Measurements from ENCODE around the gene PDIA2. TPM values are rescaled to one million over a fixed set of nuclear protein-coding genes. Genes with fewer than 3 reads are reported as not detected.

PDIA2 gene
- total RNA-seq, 1 experiment from 2014 or later = 1.1 TPM

GRCh38 chr16:290015-290680 lies 7.2 kb downstream of the PDIA2 start:
- H3K4me3 ChIP-seq (ENCODE audit: low read depth in 2 of 2, low read length in 2 of 2) = no peak overlapping the region
- intact Hi-C loops (cut with micrococcal nuclease; ENCODE audit: unreplicated experiment) = no loop called here
- no peak for DNase-seq (ENCODE audit: low read depth, low spot score)

More at GRCh38 chr16:290015-290680, 7.2 kb downstream of the PDIA2 start:
- H3K4me1 ChIP-seq (ENCODE audit: control insufficient read depth, insufficient read depth, low read length) = no peaks in the 10 kb centered on the region
- H3K9me3 ChIP-seq (ENCODE audit: control insufficient read depth, insufficient read depth, low read depth, low read length) = no peaks in the 10 kb centered on the region
- H3K36me3 ChIP-seq (ENCODE audit: control insufficient read depth, insufficient read depth, low read length) = no peaks in the 10 kb centered on the region
- H3K27me3 ChIP-seq (ENCODE audit: control insufficient read depth, insufficient read depth, low read length) = no peaks in the 10 kb centered on the region
- in situ Hi-C loops (cut with HindIII; ENCODE audit: low pct_unique_long_range_greater_than_20kb, low sequenced_read_pairs) = no loop called here
- ChIA-PET CTCF (no interaction called here), POLR2A (no interaction called here)
- no peak for TF ChIP-seq TCF7L2 (IDR thresholded peaks at IDR 0.05; ENCODE audit: low read depth, low read length)
- no peak for TF ChIP-seq SIN3A (IDR thresholded peaks at IDR 0.05; ENCODE audit: borderline replicate concordance, insufficient read depth, low read depth, low read length)
- TF ChIP-seq CTCF (IDR thresholded peaks at IDR 0.05) = no peak
- TF ChIP-seq POLR2AphosphoS5 (IDR thresholded peaks at IDR 0.05; ENCODE audit: low read depth, low read length) = no peak
- TF ChIP-seq REST (IDR thresholded peaks at IDR 0.05; ENCODE audit: insufficient read depth in 1 of 2, low read depth in 2 of 2, low read length in 1 of 2) = no peak
- no peak for ATAC-seq
- H3K27ac ChIP-seq (ENCODE audit: low read length) = no peak overlapping the region
- BruUV-seq (replicated peaks) = no TSS peak
